ENCODE measurements around the gene POC1B.

GRCh38 chr12:89501793-89502192, 24.1 kb downstream of the POC1B start:
- TF ChIP-seq CTCF (IDR thresholded peaks at IDR 0.05) (no peak), EP300 (IDR thresholded peaks at IDR 0.05) (no peak)
